H9 (cell line): Measurements from ENCODE around the gene ENDOV. TPM values are rescaled to one million over a fixed set of nuclear protein-coding genes. Genes with fewer than 3 reads are reported as not detected.

ENCODE experiments used
- DNase-seq: peaks from one replicate; pipeline ENCODE4 v3.0.0-alpha.2; 2017
- H2AFZ ChIP-seq: one replicate; pipeline ENCODE4 v1.6.1; 2013; ENCODE audit warnings: mild to moderate bottlenecking, low read length, control low read depth, moderate library complexity
- H2AK5ac ChIP-seq: 2 replicates; pipeline ENCODE4 v1.6.1; 2013; ENCODE audit warnings: low read length, control low read depth, mixed read lengths; ENCODE audit not compliant: insufficient read length
- H2BK120ac ChIP-seq: one replicate; pipeline ENCODE4 v1.6.1; 2013; ENCODE audit warnings: low read depth, mild to moderate bottlenecking, low read length, control low read depth, inconsistent platforms; ENCODE audit not compliant: poor library complexity, severe bottlenecking
- H2BK12ac ChIP-seq: 2 replicates; pipeline ENCODE4 v1.6.1; 2013; ENCODE audit warnings: low read length, control low read depth, mixed read lengths, low read depth; ENCODE audit not compliant: insufficient read length
- H2BK15ac ChIP-seq: 2 replicates; pipeline ENCODE4 v1.6.1; 2013; ENCODE audit warnings: low read depth, low read length, control low read depth
- H2BK20ac ChIP-seq: one replicate; pipeline ENCODE4 v1.6.1; 2013; ENCODE audit warnings: low read depth, mild to moderate bottlenecking, low read length, control low read depth, inconsistent platforms; ENCODE audit not compliant: poor library complexity, severe bottlenecking
- H2BK5ac ChIP-seq: 2 replicates; pipeline ENCODE4 v1.6.1; 2013; ENCODE audit warnings: low read length, control low read depth, mixed read lengths; ENCODE audit not compliant: insufficient read length
- H3K14ac ChIP-seq: 2 replicates; pipeline ENCODE4 v1.6.1; 2013; ENCODE audit warnings: low read length, control low read depth; ENCODE audit not compliant: insufficient read depth
- H3K18ac ChIP-seq: 2 replicates; pipeline ENCODE4 v1.6.1; 2013; ENCODE audit warnings: low read depth, mild to moderate bottlenecking, mixed read lengths, low read length, control low read depth; ENCODE audit not compliant: insufficient read length
- H3K23ac ChIP-seq: 2 replicates; pipeline ENCODE4 v1.6.1; 2013; ENCODE audit warnings: low read length, control low read depth, mixed read lengths, low read depth; ENCODE audit not compliant: insufficient read length
- H3K23me2 ChIP-seq: 2 replicates; pipeline ENCODE4 v1.6.1; 2013; ENCODE audit warnings: low read depth, mild to moderate bottlenecking, mixed read lengths, low read length, control low read depth; ENCODE audit not compliant: insufficient read length, poor library complexity, severe bottlenecking
- H3K27ac ChIP-seq: 2 replicates; pipeline ENCODE4 v1.5.1; 2013; ENCODE audit warnings: low read length, control low read depth, mixed read lengths, low read depth; ENCODE audit not compliant: insufficient read length
- H3K27me3 ChIP-seq: 2 replicates; pipeline ENCODE4 v1.6.1; 2013; ENCODE audit warnings: low read length, control low read depth, inconsistent platforms; ENCODE audit not compliant: insufficient read depth
- H3K4ac ChIP-seq: 2 replicates; pipeline ENCODE4 v1.6.1; 2013; ENCODE audit warnings: low read depth, mild to moderate bottlenecking, control low read depth, inconsistent platforms, low read length, moderate library complexity
- H3K4me1 ChIP-seq: 2 replicates; pipeline ENCODE4 v1.6.1; 2013; ENCODE audit warnings: low read length, control low read depth, inconsistent platforms; ENCODE audit not compliant: insufficient read depth
- H3K4me2 ChIP-seq: 2 replicates; pipeline ENCODE4 v1.6.1; 2013; ENCODE audit warnings: low read length, control low read depth, mixed read lengths; ENCODE audit not compliant: insufficient read length, insufficient read depth
- H3K56ac ChIP-seq: 2 replicates; pipeline ENCODE4 v1.6.1; 2013; ENCODE audit warnings: low read depth, mild to moderate bottlenecking, mixed read lengths, low read length, control low read depth; ENCODE audit not compliant: insufficient read length
- H3K79me1 ChIP-seq: 2 replicates; pipeline ENCODE4 v1.6.1; 2013; ENCODE audit warnings: low read depth, mild to moderate bottlenecking, moderate library complexity, low read length, control low read depth, inconsistent platforms; ENCODE audit not compliant: insufficient read depth, poor library complexity, severe bottlenecking
- H3K79me2 ChIP-seq: 2 replicates; pipeline ENCODE4 v1.6.1; 2013; ENCODE audit warnings: low read length, control low read depth, inconsistent platforms; ENCODE audit not compliant: insufficient read depth
- H3K9ac ChIP-seq: 2 replicates; pipeline ENCODE4 v1.6.1; 2013; ENCODE audit warnings: low read length, control low read depth, mixed read lengths; ENCODE audit not compliant: insufficient read length; ENCODE audit errors: extremely low read depth
- H3K9me3 ChIP-seq: one replicate; pipeline ENCODE4 v1.6.1; 2013; ENCODE audit warnings: low read depth, low read length, inconsistent platforms; ENCODE audit not compliant: control insufficient read depth
- H3T11ph ChIP-seq: one replicate; pipeline ENCODE4 v1.6.1; 2013; ENCODE audit warnings: mild to moderate bottlenecking, low read length, control low read depth, inconsistent platforms
- H4K20me1 ChIP-seq: one replicate; pipeline ENCODE4 v1.6.1; 2013; ENCODE audit not compliant: control insufficient read depth, insufficient read length, insufficient read depth
- H4K5ac ChIP-seq: 2 replicates; pipeline ENCODE4 v1.6.1; 2013; ENCODE audit warnings: low read depth, mild to moderate bottlenecking, mixed read lengths, low read length, control low read depth; ENCODE audit not compliant: insufficient read length
- H4K8ac ChIP-seq: replicated peaks from 2 replicates; pipeline ENCODE4 v1.6.1; 2013; ENCODE audit warnings: low read length, control low read depth, mixed read lengths, low read depth; ENCODE audit not compliant: insufficient read length
- H4K91ac ChIP-seq: 2 replicates; pipeline ENCODE4 v1.6.1; 2013; ENCODE audit warnings: low read depth, mild to moderate bottlenecking, moderate library complexity, mixed read lengths, low read length, control low read depth; ENCODE audit not compliant: insufficient read length
- H3K27ac Mint-ChIP-seq, 3 experiments: 2 replicates in 2 of 3; 3 replicates in 1 of 3; pipeline ENCODE4 v1.8.0; 2020 to 2021; ENCODE audit warnings: mixed read lengths in 3 of 3, mild to moderate bottlenecking in 1 of 3, moderate library complexity in 1 of 3
- H3K27me3 Mint-ChIP-seq: 2 replicates; pipeline ENCODE4 v1.8.0; 2021; ENCODE audit warnings: low read depth, mild to moderate bottlenecking, moderate library complexity, mixed read lengths
- H3K36me3 Mint-ChIP-seq, 3 experiments: 2 replicates in 2 of 3; 3 replicates in 1 of 3; pipeline ENCODE4 v1.8.0; 2020 to 2021; ENCODE audit warnings: low read depth in 3 of 3, mixed read lengths in 3 of 3; ENCODE audit not compliant: insufficient read depth in 1 of 3
- H3K4me1 Mint-ChIP-seq, 2 experiments: 2 replicates each; pipeline ENCODE4 v1.8.0; 2020; ENCODE audit warnings: mixed read lengths in 2 of 2
- H3K4me3 Mint-ChIP-seq, 2 experiments: 2 replicates in 1 of 2; 3 replicates in 1 of 2; pipeline ENCODE4 v1.8.0; 2020 to 2021; ENCODE audit warnings: mild to moderate bottlenecking in 2 of 2, mixed read lengths in 2 of 2, moderate library complexity in 1 of 2
- H3K9me3 Mint-ChIP-seq, 2 experiments: 2 replicates in 1 of 2; 3 replicates in 1 of 2; pipeline ENCODE4 v1.8.0; 2020; ENCODE audit warnings: mild to moderate bottlenecking in 2 of 2, mixed read lengths in 2 of 2, moderate library complexity in 1 of 2
- WGBS: extraction: QIAGEN DNeasy Blood & Tissue Kit; methylation state at CpG from one replicate; pipeline ENCODE4 v1.1.7; 2013; ENCODE audit warnings: missing lambda C conversion rate, low lambda C conversion rate, mixed read lengths; ENCODE audit not compliant: insufficient read length; ENCODE audit errors: extremely low coverage; 5-methylcytosine and 5-hydroxymethylcytosine counted together
- total RNA-seq: library from RNA; stranded (reverse); gene quantifications from 2 replicates; pipeline ENCODE4 v1.2.1, GENCODE V29; 2021
- TF ChIP-seq, protein P1 (sequence below): fragments of 200-600 bp; sonication (generic); conservative IDR thresholded peaks from 3 replicates; pipeline ENCODE4 v1.8.0; 2021; ENCODE audit warnings: antibody characterized with exemption, mild to moderate bottlenecking

The ENDOV gene
- total RNA-seq, 1 experiment from 2014 or later, result 17.1 TPM

DNA sequence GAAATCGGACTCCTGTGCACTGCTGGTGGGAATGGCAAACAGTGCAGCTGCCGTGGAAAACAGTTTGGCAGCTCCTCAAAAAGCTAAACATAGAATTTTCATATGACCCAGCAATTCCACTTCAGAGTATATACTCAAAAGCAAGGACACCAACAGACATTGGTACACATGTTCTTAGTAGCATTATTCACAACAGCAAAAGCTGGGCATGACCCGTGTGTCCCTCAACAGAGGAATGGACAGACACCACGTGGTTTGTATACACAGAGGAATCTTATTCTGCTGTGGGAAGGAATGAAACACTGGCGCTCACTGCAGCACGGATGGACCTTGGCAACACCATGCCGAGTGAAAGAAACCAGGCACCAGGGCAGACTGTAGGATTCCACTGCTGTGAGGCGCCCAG lies 45.5 kb downstream of the ENDOV start:
- Mint-ChIP-seq H3K36me3 (no peaks in the 10 kb centered on the region), H3K27me3 (peaks cover 79% of the 10 kb centered on the region), H3K4me1 (peaks cover 6 to 18% of the 10 kb centered on the region in 2 experiments), H3K27ac (no peak overlapping the region), H3K9me3 (no peaks in the 10 kb centered on the region; a peak in 1 of 5 replicates), H3K4me3 (no peak overlapping the region)
- Histone ChIP-seq H3K9ac (no peak overlapping the region), H3K23me2 (no peaks in the 10 kb centered on the region), H2BK12ac (no peak overlapping the region), H2BK15ac (no peak overlapping the region), H3K23ac (no peak overlapping the region), H2AK5ac (no peak overlapping the region), H3K14ac (no peak overlapping the region), H3K27ac (no peak overlapping the region), H3K4me1 (peaks cover 2% of the 10 kb centered on the region; the same call in 1 of the 2 replicates), H4K20me1 (no peaks in the 10 kb centered on the region), H3K4ac (no peak overlapping the region), H2AFZ (no peak overlapping the region), H3K79me2 (no peaks in the 10 kb centered on the region), H4K5ac (no peak overlapping the region), H3K27me3 (no peaks in the 10 kb centered on the region), H4K91ac (no peak overlapping the region), H3T11ph (no peak overlapping the region), H3K4me2 (no peak overlapping the region), H3K56ac (no peak overlapping the region), H2BK5ac (no peak overlapping the region), H4K8ac (no peak overlapping the region), H3K9me3 (no peaks in the 10 kb centered on the region), H3K18ac (no peak overlapping the region), H2BK20ac (no peak overlapping the region), H3K79me1 (no peaks in the 10 kb centered on the region), H2BK120ac (no peak overlapping the region)
- TF ChIP-seq, protein P1, sequence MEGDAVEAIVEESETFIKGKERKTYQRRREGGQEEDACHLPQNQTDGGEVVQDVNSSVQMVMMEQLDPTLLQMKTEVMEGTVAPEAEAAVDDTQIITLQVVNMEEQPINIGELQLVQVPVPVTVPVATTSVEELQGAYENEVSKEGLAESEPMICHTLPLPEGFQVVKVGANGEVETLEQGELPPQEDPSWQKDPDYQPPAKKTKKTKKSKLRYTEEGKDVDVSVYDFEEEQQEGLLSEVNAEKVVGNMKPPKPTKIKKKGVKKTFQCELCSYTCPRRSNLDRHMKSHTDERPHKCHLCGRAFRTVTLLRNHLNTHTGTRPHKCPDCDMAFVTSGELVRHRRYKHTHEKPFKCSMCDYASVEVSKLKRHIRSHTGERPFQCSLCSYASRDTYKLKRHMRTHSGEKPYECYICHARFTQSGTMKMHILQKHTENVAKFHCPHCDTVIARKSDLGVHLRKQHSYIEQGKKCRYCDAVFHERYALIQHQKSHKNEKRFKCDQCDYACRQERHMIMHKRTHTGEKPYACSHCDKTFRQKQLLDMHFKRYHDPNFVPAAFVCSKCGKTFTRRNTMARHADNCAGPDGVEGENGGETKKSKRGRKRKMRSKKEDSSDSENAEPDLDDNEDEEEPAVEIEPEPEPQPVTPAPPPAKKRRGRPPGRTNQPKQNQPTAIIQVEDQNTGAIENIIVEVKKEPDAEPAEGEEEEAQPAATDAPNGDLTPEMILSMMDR, result no peak
- DNase-seq, result no peak
- WGBS, result no CpG with 5 or more reads among the region's 8 CpGs
